ENCODE data around the gene GTPBP4. TPM values are rescaled to one million over a fixed set of nuclear protein-coding genes. Genes with fewer than 3 reads are reported as not detected.

The GTPBP4 gene
- total and polyA plus RNA-seq, 9 donors = 17.9 to 44.7 (median 30.5) TPM

- intact Hi-C loops (cut with DNase I) = loop anchor here in 1 of 4 donors (2.0 to 5.0 kb wide), 2 partner anchors 62 to 118 kb away; partner anchors contain the start of genes GTPBP4 and LARP4B
- Histone ChIP-seq H3K27me3 (no peaks in the 10 kb centered on the region), H3K27ac (peak within 1 kb of the TSS; percentile 93 to 100), H3K9me3 (no peaks in the 10 kb centered on the region), H3K4me1 (ENCODE audit: insufficient read depth) (peaks cover 10% of the 10 kb centered on the region), H3K36me3 (no peaks in the 10 kb centered on the region), H3K4me3 (peak within 1 kb of the TSS; percentile 94)
- WGBS, 3 donors = 0 to 1% (median 1%) methylated on average over 41 to 83 of the region's 83 CpGs
- TF ChIP-seq CTCF (IDR thresholded peaks at IDR 0.05) (peak in 1 of 3 donors; percentile 13), EP300 (IDR thresholded peaks at IDR 0.05) (peak; percentile 26), POLR2A (IDR thresholded peaks at IDR 0.05) (peak; percentile 85)
- peak; percentile 96 to 98 (median 97) for DNase-seq
These were observed 60.6 kb downstream of the GTPBP4 start, which contains the start of gene IDI1 for GRCh38 chr10:1048732-1049424. IDI1 (minus strand) TSS chr10:1049119; CDS start chr10:1049003, 116 bp downstream.

- TF ChIP-seq POLR2A (IDR thresholded peaks at IDR 0.05) (no peak), EP300 (IDR thresholded peaks at IDR 0.05) (no peak), CTCF (IDR thresholded peaks at IDR 0.05) (no peak)
- H3K9me3 ChIP-seq = no peaks in the 10 kb centered on the region
- no peaks in the 10 kb centered on the region for H3K27me3 ChIP-seq
- no peaks in the 10 kb centered on the region for H3K36me3 ChIP-seq
- peak overlapping the region; percentile 94 for H3K4me3 ChIP-seq
- 1% methylated on average over 34 of the region's 34 CpGs for WGBS, 3 donors
- H3K27ac ChIP-seq = peak overlapping the region; percentile 93 to 100
- peaks cover 5% of the 10 kb centered on the region for H3K4me1 ChIP-seq (ENCODE audit: insufficient read depth)
- no peak for DNase-seq
- intact Hi-C loops (cut with DNase I) = loop anchor here in 1 of 4 donors (2.0 to 5.0 kb wide), 2 partner anchors 62 to 119 kb away; partner anchors contain the start of genes GTPBP4 and LARP4B
These were observed 61.3 kb downstream of the GTPBP4 start for GRCh38 chr10:1049425-1049958.

GRCh38 chr10:1050145-1050544 is 61.9 kb downstream of the GTPBP4 start:
- Histone ChIP-seq H3K27ac (no peak overlapping the region), H3K9me3 (no peaks in the 10 kb centered on the region), H3K4me3 (peak overlapping the region; percentile 94), H3K36me3 (no peaks in the 10 kb centered on the region), H3K27me3 (no peaks in the 10 kb centered on the region), H3K4me1 (ENCODE audit: insufficient read depth) (peaks cover 8% of the 10 kb centered on the region)
- 26 to 42% (median 38%) methylated on average over 5 of the region's 5 CpGs for WGBS, 3 donors
- DNase-seq = no peak
- intact Hi-C loops (cut with DNase I) = loop anchor here in 2 of 4 donors (10.0 kb wide), 2 partner anchors 115 to 365 kb away; partner anchors contain the start of genes DIP2C (in 1 of the 2) and LARP4B (in 1 of the 2)
- no peak for TF ChIP-seq CTCF (IDR thresholded peaks at IDR 0.05)

GRCh38 chr10:1050554-1050953 is 62.3 kb downstream of the GTPBP4 start:
- Histone ChIP-seq H3K4me3 (no peak overlapping the region), H3K27ac (no peak overlapping the region), H3K36me3 (no peaks in the 10 kb centered on the region), H3K9me3 (no peaks in the 10 kb centered on the region), H3K27me3 (no peaks in the 10 kb centered on the region), H3K4me1 (ENCODE audit: insufficient read depth) (peaks cover 10% of the 10 kb centered on the region)
- DNase-seq = no peak
- intact Hi-C loops (cut with DNase I) = loop anchor here in 2 of 4 donors (10.0 kb wide), 2 partner anchors 116 to 366 kb away; partner anchors contain the start of genes DIP2C (in 1 of the 2) and LARP4B (in 1 of the 2)
- TF ChIP-seq EP300 (IDR thresholded peaks at IDR 0.05) = no peak
- no peak for TF ChIP-seq POLR2A (IDR thresholded peaks at IDR 0.05)
- no peak for TF ChIP-seq CTCF (IDR thresholded peaks at IDR 0.05)
- 74 to 80% (median 79%) methylated on average over 4 of the region's 4 CpGs for WGBS, 3 donors
